Activated CD8-positive, alpha-beta T cell treated with anti-CD3 and anti-CD28 coated beads for 36 hours (primary cell): ENCODE measurements around the gene DGKD. TPM values are rescaled to one million over a fixed set of nuclear protein-coding genes. Genes with fewer than 3 reads are reported as not detected.
A peak's percentile ranks its signal among the peaks of the same experiment; 100 is the strongest.

Experiments used
- ATAC-seq: fragments of 200-7000 bp; cut with Tn5 transposase; one replicate; pipeline ENCODE4 v1.10.0; 2021; ENCODE audit warnings: mild to moderate bottlenecking, moderate library complexity
- CTCF ChIA-PET: fragments of 350-600 bp; sonication (Branson Sonifier 250); formaldehyde crosslinking; loops from one replicate; lab custom pipeline; 2021; ENCODE audit warnings: antibody characterized with exemption; lab: Charles Lee
- POLR2A ChIA-PET: fragments of 350-600 bp; sonication (Branson Sonifier 250); formaldehyde crosslinking; loops from one replicate; lab custom pipeline; 2021; ENCODE audit warnings: antibody characterized with exemption; lab: Charles Lee
- DNase-seq: peaks from one replicate; pipeline ENCODE4 v3.0.0-alpha.2; 2020
- H3K27ac Mint-ChIP-seq: one replicate; pipeline ENCODE4 v1.8.0; 2021; ENCODE audit warnings: mild to moderate bottlenecking, mixed read lengths
- H3K27me3 Mint-ChIP-seq: one replicate; pipeline ENCODE4 v1.8.0; 2021; ENCODE audit warnings: mixed read lengths
- H3K36me3 Mint-ChIP-seq: one replicate; pipeline ENCODE4 v1.8.0; 2021; ENCODE audit warnings: low read depth, mixed read lengths
- H3K4me1 Mint-ChIP-seq: one replicate; pipeline ENCODE4 v1.8.0; 2021; ENCODE audit warnings: low read depth, mixed read lengths
- H3K4me3 Mint-ChIP-seq: one replicate; pipeline ENCODE4 v1.8.0; 2021; ENCODE audit warnings: mild to moderate bottlenecking, moderate library complexity, mixed read lengths
- H3K9me3 Mint-ChIP-seq: one replicate; pipeline ENCODE4 v1.8.0; 2021; ENCODE audit warnings: mixed read lengths
- intact Hi-C: fragments of 100-400 bp; cut with micrococcal nuclease; formaldehyde crosslinking; loops from one replicate; pipeline ENCODE4 v1.10.0; 2022
- total RNA-seq, 2 experiments: library from RNA; stranded (reverse); gene quantifications; one replicate each; pipeline ENCODE4 v1.2.3, GENCODE V29; 2021
- TF ChIP-seq, protein P1 (sequence below): fragments of 200-600 bp; IDR thresholded peaks from one replicate; pipeline ENCODE4 v1.8.0; 2022; ENCODE audit warnings: antibody characterized with exemption, mild to moderate bottlenecking

DGKD gene
- total RNA-seq, 2 experiments from 2014 or later, result 89.6 to 99.5 TPM

DNA sequence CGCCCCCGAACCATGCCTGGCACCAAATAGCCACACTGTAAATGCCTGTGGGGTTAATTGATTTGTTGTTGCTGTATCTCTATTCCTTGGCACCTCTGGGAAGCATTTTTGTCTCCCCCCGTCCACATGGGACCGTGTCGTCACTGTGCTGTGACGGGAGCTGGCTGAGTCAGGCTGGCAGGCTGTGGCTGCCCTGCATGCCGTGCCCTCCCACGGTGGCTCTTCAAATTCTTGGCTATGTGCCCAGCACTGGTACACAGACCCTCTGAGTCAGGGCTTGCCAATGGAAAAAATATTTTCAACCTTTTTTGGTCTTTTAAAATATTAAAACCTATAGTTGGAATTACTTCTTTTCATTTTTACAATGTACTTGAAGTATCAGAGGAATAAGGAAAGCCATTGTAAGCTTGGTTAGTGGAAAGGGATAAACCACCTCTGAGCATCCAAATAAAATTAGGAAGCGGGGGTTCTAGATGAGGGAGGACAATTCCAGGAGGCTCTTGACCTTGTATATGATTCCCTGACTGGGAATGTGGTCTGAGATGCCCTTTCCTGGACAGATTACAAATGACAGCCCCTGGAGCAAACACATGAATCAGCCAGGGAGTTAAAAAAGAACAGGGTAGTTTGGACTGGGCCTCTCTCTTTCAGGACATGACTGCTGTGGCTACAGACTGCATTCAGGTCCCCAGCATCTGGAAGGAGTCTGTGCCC is 59.4 kb downstream of the DGKD start:
- Mint-ChIP-seq H3K4me1 (peaks cover 87% of the 10 kb centered on the region), H3K4me3 (no peak overlapping the region), H3K36me3 (peaks cover 61% of the 10 kb centered on the region), H3K27me3 (no peaks in the 10 kb centered on the region), H3K27ac (peak overlapping the region; percentile 88), H3K9me3 (peaks cover 21% of the 10 kb centered on the region)
- peak; percentile 83 for DNase-seq
- CTCF ChIA-PET, result interaction anchor here (0.9 to 15.4 kb wide), 5 partner anchors 8 to 58 kb away, joined by 3 to 183 read pairs (median 4); no protein-coding TSS in a partner anchor
- POLR2A ChIA-PET, result interaction anchor here (0.8 to 1.8 kb wide), 11 partner anchors 7 to 82 kb away, joined by 3 to 5 read pairs (median 3); partner anchors contain the start of gene DGKD
- ATAC-seq, result peak; percentile 52
- intact Hi-C loops, result no loop called here
- TF ChIP-seq, protein P1, sequence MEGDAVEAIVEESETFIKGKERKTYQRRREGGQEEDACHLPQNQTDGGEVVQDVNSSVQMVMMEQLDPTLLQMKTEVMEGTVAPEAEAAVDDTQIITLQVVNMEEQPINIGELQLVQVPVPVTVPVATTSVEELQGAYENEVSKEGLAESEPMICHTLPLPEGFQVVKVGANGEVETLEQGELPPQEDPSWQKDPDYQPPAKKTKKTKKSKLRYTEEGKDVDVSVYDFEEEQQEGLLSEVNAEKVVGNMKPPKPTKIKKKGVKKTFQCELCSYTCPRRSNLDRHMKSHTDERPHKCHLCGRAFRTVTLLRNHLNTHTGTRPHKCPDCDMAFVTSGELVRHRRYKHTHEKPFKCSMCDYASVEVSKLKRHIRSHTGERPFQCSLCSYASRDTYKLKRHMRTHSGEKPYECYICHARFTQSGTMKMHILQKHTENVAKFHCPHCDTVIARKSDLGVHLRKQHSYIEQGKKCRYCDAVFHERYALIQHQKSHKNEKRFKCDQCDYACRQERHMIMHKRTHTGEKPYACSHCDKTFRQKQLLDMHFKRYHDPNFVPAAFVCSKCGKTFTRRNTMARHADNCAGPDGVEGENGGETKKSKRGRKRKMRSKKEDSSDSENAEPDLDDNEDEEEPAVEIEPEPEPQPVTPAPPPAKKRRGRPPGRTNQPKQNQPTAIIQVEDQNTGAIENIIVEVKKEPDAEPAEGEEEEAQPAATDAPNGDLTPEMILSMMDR, result no peak

DNA sequence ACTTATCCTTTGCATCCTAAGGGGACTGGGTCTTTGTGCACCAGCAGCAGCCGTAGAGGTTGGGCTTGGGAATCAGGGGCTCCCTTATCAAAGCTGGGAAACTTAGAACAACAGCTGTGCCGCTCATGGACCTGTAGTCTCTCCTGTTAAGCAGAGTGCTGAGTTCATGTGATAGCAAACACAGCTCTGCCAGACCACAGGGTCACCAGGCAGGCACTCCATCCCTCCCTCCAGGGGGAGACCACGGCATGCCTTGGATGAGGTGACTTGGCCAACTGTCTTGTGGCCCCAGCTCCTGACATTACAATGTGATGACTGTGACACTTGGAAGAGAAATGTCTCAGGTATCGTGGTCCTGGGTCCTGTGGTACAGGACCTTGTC is 60.0 kb downstream of the DGKD start:
- peaks cover 59% of the 10 kb centered on the region for H3K36me3 Mint-ChIP-seq
- no peak overlapping the region for H3K4me3 Mint-ChIP-seq
- H3K9me3 Mint-ChIP-seq, result peaks cover 21% of the 10 kb centered on the region
- POLR2A ChIA-PET, result interaction anchor here (0.8 to 1.8 kb wide), 11 partner anchors 10 to 83 kb away, joined by 3 to 5 read pairs (median 3); partner anchors contain the start of gene DGKD
- peak overlapping the region; percentile 88 for H3K27ac Mint-ChIP-seq
- no peaks in the 10 kb centered on the region for H3K27me3 Mint-ChIP-seq
- TF ChIP-seq, protein P1, result no peak
- CTCF ChIA-PET, result interaction anchor here (0.9 to 15.4 kb wide), 6 partner anchors 11 to 58 kb away, joined by 3 to 183 read pairs (median 6); no protein-coding TSS in a partner anchor
- DNase-seq (no peak), ATAC-seq (no peak)
- peaks cover 87% of the 10 kb centered on the region for H3K4me1 Mint-ChIP-seq
- intact Hi-C loops, result no loop called here

DNA sequence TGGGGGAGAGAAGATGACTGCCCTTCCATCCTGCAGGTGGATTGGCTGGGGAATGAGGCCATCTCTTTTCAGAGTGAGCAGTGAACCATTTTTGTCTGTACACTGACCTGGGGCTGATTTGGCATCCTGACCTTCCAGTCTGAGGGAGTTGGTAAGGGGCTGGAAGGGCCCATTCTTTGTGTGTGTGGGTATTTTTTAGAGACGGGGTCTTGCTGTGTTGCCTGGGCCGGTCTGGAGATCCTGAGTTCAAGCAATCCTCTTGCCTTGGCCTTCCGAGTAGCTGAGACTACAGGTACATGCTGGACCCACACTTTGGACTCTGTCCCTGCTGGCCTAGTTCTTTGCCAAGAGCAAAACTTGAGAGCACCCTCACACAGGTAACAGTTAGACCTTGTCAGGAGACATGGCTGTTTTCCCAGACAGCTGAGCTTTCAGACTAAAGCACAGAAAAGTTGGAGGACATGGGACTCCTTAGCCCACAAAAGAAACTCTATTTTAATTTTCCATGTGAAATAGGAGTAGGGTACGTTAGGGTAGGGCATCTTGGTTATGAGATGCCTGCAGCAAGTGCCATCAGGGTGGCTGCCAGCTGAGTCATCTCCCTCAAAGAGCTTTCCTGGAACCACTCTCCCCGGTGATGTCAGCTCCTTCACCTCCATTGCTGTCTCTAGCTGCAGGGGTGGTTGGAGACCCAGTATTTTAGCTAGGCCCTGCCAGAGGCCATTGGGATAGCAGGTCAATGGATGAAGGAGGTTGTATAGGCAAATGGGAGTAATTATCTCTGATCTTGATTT is 60.7 kb downstream of the DGKD start:
- TF ChIP-seq, protein P1, result no peak
- ChIA-PET POLR2A (interaction anchor here (0.7 to 1.8 kb wide), 10 partner anchors 11 to 449 kb away, joined by 3 to 5 read pairs (median 3); partner anchors contain the start of gene DGKD), CTCF (interaction anchor here (0.9 to 15.4 kb wide), 6 partner anchors 11 to 59 kb away, joined by 3 to 183 read pairs (median 6); no protein-coding TSS in a partner anchor)
- peak; percentile 81 for DNase-seq
- Mint-ChIP-seq H3K4me3 (no peak overlapping the region), H3K27ac (peak overlapping the region; percentile 88), H3K9me3 (peaks cover 21% of the 10 kb centered on the region), H3K4me1 (peaks cover 87% of the 10 kb centered on the region), H3K27me3 (no peaks in the 10 kb centered on the region), H3K36me3 (peaks cover 61% of the 10 kb centered on the region)
- peak; percentile 57 for ATAC-seq
- intact Hi-C loops, result no loop called here

DNA sequence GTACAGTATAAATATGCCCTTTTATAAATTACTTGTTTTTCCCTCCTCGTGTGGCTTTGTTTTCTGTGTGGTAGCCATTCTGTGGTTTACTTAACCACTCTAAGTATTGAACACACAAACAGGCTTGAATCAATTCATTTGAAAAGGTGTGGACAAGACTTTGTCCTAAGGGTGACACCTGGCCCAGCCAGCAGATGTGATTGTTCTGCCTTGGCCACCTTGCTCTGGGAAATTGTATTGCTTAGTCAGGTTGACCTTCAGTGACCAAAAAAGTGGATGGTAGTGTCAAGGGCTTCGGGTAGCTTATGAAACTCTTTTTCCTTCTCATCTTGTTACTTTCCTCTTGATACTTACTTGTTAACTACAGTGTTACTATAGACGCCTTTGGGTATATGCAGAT is 61.9 kb downstream of the DGKD start:
- CTCF ChIA-PET, result interaction anchor here (0.9 to 15.4 kb wide), 5 partner anchors 9 to 32 kb away, joined by 4 to 183 read pairs (median 6); no protein-coding TSS in a partner anchor
- no peak overlapping the region for H3K4me3 Mint-ChIP-seq
- H3K4me1 Mint-ChIP-seq, result peaks cover 88% of the 10 kb centered on the region
- peaks cover 14% of the 10 kb centered on the region for H3K9me3 Mint-ChIP-seq
- peak overlapping the region; percentile 55 for H3K27ac Mint-ChIP-seq
- intact Hi-C loops, result no loop called here
- POLR2A ChIA-PET, result interaction anchor here (1.2 kb wide), 1 partner anchor 9 kb away, joined by 4 read pairs; no protein-coding TSS in a partner anchor
- DNase-seq, result no peak
- TF ChIP-seq, protein P1, result no peak
- H3K36me3 Mint-ChIP-seq, result peaks cover 50% of the 10 kb centered on the region
- ATAC-seq, result no peak
- no peaks in the 10 kb centered on the region for H3K27me3 Mint-ChIP-seq
